ENCODE measurements around the gene FHL2.
A peak's percentile ranks its signal among the peaks of the same experiment; 100 is the strongest.

The FHL2 gene

GRCh38 chr2:105387225-105387624, 11.6 kb downstream of the FHL2 start:
- H3K9me3 ChIP-seq (ENCODE audit: severe bottlenecking): no peaks in the 10 kb centered on the region
- ATAC-seq (ENCODE audit: low read depth) (peak; percentile 58), DNase-seq (ENCODE audit: low spot score) (no peak)
- TF ChIP-seq CTCF (IDR thresholded peaks at IDR 0.05; ENCODE audit: poor library complexity, severe bottlenecking): no peak
- H3K36me3 ChIP-seq (ENCODE audit: low read depth): peaks cover 90% of the 10 kb centered on the region
- no peak overlapping the region for H3K4me3 ChIP-seq (ENCODE audit: severe bottlenecking)
- no peaks in the 10 kb centered on the region for H3K27me3 ChIP-seq (ENCODE audit: insufficient read depth, poor library complexity, severe bottlenecking)
- H3K27ac ChIP-seq (ENCODE audit: poor library complexity, severe bottlenecking): peak overlapping the region; percentile 97
- H3K4me1 ChIP-seq (ENCODE audit: insufficient read depth, poor library complexity, severe bottlenecking): peaks cover 45% of the 10 kb centered on the region

DNA sequence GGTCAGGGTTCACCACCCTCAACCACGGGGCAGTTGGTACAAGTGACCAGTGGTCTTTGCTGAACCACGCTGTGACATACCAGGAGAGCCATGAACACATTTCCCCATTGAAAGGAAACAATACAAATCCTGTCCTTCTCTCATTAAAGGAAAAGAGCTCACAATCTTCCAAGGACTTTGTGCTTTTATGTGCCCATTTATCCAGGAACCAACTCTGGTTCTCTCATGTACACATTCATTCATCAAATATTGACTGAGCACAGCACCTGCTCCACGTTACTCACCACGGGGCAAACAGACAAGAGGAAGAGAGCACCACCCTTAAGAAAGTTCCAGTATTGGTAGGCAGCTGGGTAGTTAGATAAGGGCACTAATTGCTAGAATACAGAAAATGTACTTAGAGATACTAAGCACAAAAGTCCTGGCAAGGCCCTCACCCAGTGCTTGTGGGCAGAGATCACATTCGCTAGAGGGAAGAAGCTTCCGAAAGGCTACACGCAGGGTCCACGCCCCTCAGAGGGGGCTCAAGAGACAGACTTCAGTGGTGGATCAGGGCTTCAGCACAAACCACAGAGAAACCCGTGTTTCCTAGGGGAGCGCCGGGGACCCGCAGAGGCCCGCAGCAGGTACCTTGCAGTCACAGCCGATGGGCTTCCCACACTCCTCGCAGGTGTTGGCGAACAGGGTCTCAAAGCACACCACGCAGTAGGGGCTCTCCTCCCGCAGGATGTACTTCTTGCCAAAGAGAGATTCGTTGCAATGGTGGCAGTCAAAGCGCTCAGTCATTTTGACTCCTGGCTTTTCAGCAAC, 12.9 kb downstream of the FHL2 start:
- ATAC-seq (ENCODE audit: low read depth): no peak
- Histone ChIP-seq H3K4me1 (ENCODE audit: insufficient read depth, poor library complexity, severe bottlenecking) (peaks cover 37% of the 10 kb centered on the region), H3K9me3 (ENCODE audit: severe bottlenecking) (no peaks in the 10 kb centered on the region), H3K27me3 (ENCODE audit: insufficient read depth, poor library complexity, severe bottlenecking) (no peaks in the 10 kb centered on the region), H3K4me3 (ENCODE audit: severe bottlenecking) (no peak overlapping the region), H3K36me3 (ENCODE audit: low read depth) (peaks cover 95% of the 10 kb centered on the region), H3K27ac (ENCODE audit: poor library complexity, severe bottlenecking) (peak overlapping the region; percentile 97)
- no peak for TF ChIP-seq CTCF (IDR thresholded peaks at IDR 0.05; ENCODE audit: poor library complexity, severe bottlenecking)
- DNase-seq (ENCODE audit: low spot score): no peak

DNA sequence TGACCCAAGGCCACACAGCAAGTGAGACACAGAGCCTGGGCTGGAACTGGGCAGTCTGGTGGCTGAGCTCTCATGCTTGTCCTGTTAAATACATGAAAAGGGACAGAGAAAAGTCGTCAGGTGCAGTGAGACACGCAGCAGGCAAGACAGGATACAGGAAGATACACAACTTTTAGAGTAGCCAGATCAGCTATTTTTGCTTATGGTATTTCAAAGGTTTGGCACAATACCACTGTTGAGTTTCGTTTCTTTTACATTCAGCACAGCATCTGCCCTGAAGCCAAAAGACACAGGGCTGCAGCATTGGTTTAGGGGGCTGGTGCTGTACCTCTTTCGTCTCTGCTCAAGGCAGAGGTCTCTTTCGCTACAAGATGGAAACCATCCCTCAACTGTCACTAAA, 14.0 kb downstream of the FHL2 start:
- H3K4me1 ChIP-seq (ENCODE audit: insufficient read depth, poor library complexity, severe bottlenecking): peaks cover 37% of the 10 kb centered on the region

GRCh38 chr2:105384216-105384615, 14.6 kb downstream of the FHL2 start:
- no peak for DNase-seq (ENCODE audit: low spot score)
- no peak overlapping the region for H3K27ac ChIP-seq (ENCODE audit: poor library complexity, severe bottlenecking)
- peaks cover 38% of the 10 kb centered on the region for H3K4me1 ChIP-seq (ENCODE audit: insufficient read depth, poor library complexity, severe bottlenecking)
- H3K9me3 ChIP-seq (ENCODE audit: severe bottlenecking): no peaks in the 10 kb centered on the region
- peaks cover 96% of the 10 kb centered on the region for H3K36me3 ChIP-seq (ENCODE audit: low read depth)
- H3K27me3 ChIP-seq (ENCODE audit: insufficient read depth, poor library complexity, severe bottlenecking): no peaks in the 10 kb centered on the region
- ATAC-seq (ENCODE audit: low read depth): no peak
- TF ChIP-seq CTCF (IDR thresholded peaks at IDR 0.05; ENCODE audit: poor library complexity, severe bottlenecking): no peak
- H3K4me3 ChIP-seq (ENCODE audit: severe bottlenecking): no peak overlapping the region

More for the DNA sequence above, 14.0 kb downstream of the FHL2 start:
- TF ChIP-seq CTCF (IDR thresholded peaks at IDR 0.05; ENCODE audit: poor library complexity, severe bottlenecking): no peak
- ATAC-seq (ENCODE audit: low read depth) (no peak), DNase-seq (ENCODE audit: low spot score) (no peak)
- no peaks in the 10 kb centered on the region for H3K9me3 ChIP-seq (ENCODE audit: severe bottlenecking)
- no peaks in the 10 kb centered on the region for H3K27me3 ChIP-seq (ENCODE audit: insufficient read depth, poor library complexity, severe bottlenecking)
- no peak overlapping the region for H3K4me3 ChIP-seq (ENCODE audit: severe bottlenecking)
- no peak overlapping the region for H3K27ac ChIP-seq (ENCODE audit: poor library complexity, severe bottlenecking)
- H3K36me3 ChIP-seq (ENCODE audit: low read depth): peaks cover 96% of the 10 kb centered on the region
